ENCODE measurements around the gene SLC2A1.

The SLC2A1 gene

DNA sequence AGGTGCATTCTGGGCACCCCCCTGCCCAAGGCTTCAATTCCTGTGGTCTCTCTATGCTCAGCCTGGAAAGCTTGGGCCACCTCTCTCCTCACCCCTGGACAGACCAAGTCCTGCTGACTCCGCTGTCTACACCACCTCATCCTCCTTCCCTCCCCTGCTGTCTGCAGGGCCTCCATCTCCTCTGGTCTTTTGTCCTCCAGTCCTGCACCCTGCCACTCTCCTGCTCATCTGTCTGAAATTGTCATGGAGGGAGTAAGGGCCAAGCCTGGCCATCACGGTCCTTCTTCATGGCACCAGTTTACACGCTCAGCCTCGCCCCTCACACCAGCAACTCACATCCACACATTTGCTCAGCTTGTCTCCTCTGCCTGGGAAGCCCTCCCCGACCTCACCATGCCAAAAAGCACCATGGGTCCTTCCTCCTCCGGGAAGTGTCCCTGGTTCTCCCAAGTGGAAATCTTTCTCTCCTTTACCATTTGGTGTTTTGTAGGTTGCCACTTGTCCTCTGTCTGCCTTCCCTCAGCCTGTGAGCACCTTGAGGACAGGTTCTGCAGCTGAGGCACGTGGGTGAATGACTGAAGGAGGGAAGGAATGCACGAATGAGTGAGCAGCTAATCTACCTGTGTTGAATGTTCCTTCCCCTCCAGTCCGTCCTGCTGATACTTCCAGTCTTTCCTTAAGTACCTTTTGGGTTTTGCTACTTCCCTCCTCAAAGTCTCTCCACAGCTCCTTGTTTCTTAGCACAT is 2.1 kb upstream of the SLC2A1 start:
- no peak for DNase-seq (ENCODE audit: low read depth in 2 of 2)

DNA sequence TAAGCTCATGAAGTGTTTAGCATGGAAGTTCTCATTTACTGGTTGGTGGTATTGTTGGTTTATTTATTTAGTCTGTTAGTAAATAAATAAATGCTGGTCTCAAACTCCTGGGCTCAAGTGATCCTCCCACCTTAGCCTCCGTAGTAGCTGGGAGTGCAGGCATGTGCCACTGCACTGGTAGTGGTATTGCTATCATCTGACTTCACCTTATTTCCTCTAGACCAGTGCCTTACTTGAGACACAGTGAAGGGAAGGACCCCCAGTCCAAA is 1.4 kb upstream of the SLC2A1 start:
- DNase-seq (ENCODE audit: low read depth in 2 of 2): no peak

GRCh38 chr1:42957880-42958487 is 684 bp downstream of the SLC2A1 start:
- peak; percentile 36 to 38 for DNase-seq (ENCODE audit: low read depth in 2 of 2)

GRCh38 chr1:42957229-42957879 is 1.3 kb downstream of the SLC2A1 start:
- no peak for DNase-seq (ENCODE audit: low read depth in 2 of 2)

DNA sequence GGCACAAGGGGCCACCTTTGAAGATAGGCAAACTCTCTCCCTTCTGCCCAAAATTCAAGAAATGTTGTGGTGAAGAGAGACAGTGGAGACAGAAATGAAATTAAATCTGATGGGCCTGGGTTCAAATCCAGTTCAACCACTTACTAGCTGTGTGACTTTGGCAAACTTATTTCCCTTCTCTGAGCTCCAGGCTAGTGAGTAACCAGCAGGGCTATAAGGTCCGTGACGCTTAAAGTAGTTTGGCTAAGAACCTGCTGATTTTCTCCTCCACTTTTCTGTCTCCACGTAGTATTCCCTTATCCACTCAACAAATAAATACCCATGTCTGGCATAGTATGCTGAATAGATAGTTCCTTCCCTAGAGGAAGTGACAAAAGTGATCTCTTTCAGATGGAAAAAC is 1.9 kb downstream of the SLC2A1 start:
- no peak for DNase-seq (ENCODE audit: low read depth in 2 of 2)

DNA sequence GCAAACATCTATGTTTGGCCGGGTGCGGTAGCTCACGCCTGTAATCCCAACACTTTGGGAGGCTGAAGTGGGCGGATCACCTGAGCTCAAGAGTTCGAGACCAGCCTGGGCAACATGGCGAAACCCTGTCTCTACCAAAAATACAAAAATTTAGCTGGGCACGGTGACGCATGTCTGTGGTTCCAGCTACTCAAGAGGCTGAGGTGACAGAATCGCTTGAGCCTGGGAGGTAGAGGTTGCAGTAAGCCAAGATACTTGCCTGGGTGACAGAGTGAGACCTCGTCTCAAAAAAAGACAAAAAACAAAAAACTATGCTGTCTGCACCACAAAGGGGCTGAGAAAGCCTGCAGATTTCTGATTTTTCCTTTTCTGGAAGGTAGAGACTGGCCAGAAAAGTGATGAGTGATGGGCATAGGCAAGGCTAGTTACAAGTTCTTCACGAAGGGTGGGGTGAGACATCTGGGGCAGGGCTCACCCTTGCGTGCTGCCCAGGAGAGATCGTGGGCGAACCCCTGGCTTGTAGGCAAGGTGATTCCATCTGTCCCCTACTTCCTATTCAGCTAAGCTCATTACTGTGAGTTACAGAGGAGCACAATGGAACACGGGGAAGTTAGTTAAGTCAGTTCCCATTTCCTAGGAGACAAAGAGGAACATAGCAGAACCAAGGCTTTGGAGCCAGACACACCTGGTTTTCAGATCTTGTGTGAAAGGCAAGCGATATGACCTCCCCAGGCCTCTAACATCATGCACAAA is 3.2 kb downstream of the SLC2A1 start:
- no peak for DNase-seq (ENCODE audit: low read depth in 2 of 2)

DNA sequence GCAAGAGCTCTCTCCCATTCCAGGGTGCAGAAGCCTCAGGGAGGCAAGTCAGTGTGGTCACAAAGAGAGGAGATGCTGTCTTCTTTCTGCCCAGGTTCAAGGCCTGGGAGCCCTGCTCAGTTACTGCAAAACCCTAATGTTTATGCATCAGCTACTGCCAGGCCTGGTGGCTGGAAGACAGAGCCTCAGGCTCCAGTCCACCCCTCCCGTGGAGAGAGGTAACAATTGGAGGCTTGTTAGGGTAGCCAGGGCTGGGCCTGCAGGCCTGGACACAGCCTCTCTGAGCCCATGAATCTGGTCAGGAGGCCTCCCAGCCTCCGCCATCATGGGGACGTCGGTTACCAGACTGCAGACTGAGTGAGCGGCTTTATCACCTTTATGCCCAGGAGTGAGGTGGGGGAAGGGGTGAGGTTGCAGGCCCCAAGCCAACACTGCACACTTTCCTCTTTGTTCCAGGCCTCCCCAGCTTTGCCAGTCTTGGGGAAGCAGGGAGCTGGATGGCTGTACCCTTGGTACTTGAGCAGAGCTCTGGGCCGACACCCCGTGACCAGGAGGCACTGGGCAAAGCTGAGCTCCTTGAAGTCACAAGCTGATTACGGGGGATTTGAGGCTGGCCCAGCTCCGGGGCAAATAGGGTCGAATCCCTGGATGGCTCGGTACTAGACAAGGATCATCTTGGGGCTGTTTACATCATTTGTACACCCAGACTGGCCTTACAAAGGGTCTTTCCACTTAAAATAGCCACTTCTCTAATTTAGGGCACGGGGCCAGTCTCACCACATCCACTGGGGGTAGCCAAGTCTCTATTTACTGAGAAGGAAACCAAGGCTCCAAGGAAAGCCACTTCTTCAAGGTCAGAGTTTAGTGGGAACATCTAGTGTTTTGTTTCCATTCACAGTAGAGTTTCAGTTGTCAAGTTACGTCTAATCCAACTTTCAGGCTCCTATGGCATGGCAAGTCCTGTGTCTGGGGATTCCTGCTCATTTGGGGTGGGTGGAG is 5.2 kb downstream of the SLC2A1 start:
- no peak for DNase-seq (ENCODE audit: low read depth in 2 of 2)

DNA sequence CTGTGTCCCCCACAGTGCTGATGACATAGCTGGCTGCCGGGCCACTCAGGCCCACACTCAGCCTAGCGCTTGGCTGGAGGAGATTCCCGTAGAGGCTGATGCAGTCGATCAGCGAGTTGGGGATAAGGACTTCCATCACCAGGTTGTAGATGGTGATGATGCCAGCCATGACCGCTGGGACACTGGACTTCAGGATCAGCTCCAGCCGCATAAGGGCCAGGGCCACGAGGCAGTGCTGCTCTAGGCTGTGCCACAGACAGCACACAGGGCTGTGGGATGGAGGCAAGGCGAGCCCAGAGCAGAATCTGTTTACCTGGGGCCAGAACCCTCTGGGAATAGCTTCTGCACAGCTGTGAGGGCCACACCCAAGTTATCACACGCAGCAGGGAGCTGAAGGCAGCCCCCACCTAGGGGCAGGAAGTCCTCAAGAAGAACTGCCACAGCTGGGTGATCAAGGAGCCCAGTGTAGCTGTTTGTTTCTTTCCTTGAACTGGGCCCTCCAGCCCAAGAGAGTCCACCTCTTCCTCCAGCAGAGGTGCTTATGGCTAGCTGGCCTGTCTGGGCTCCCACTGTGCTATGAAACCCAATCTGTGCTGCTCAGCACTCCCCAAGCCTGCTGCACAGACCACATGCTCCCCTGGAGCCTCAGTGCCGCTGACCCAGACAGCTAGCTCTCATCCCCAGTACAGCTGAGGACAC is 6.2 kb downstream of the SLC2A1 start:
- DNase-seq (ENCODE audit: low read depth in 2 of 2): no peak

DNA sequence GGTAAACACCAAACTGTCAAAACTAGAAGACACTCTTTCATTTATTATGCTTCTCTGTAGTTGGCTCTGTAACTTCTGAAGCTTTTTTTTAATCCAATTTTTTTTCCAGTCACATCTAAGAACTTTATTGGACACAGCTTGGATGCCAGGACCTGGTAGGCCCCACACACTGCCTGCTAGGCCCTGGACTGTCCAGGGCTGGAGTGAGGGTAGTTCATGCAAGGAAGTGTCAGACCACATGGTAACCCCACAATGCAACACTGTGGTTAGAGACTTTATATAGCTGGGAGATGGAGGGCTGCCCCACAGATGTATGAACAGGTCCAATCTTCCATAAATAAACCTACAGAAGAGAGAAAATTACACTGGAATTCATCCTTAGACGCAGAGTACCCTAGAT is 7.1 kb downstream of the SLC2A1 start:
- no peak for DNase-seq (ENCODE audit: low read depth in 2 of 2)

DNA sequence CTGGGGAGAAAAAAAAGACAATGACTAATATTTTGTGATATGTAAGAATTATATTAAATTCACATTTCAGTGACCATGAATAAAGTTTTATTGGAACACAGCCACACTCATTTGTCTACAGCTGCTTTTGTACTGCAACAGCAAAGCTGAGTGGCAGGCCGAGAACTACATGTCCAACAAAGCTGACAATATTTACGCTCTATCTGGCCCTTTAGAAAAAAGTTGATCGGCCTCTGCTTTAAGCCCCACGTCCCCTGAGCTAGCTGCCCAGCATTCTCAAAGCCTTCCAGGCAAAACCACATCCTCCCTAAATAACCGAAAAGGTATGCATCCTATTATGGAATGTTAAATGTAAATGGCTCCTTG is 8.6 kb downstream of the SLC2A1 start:
- DNase-seq (ENCODE audit: low read depth in 2 of 2): no peak

DNA sequence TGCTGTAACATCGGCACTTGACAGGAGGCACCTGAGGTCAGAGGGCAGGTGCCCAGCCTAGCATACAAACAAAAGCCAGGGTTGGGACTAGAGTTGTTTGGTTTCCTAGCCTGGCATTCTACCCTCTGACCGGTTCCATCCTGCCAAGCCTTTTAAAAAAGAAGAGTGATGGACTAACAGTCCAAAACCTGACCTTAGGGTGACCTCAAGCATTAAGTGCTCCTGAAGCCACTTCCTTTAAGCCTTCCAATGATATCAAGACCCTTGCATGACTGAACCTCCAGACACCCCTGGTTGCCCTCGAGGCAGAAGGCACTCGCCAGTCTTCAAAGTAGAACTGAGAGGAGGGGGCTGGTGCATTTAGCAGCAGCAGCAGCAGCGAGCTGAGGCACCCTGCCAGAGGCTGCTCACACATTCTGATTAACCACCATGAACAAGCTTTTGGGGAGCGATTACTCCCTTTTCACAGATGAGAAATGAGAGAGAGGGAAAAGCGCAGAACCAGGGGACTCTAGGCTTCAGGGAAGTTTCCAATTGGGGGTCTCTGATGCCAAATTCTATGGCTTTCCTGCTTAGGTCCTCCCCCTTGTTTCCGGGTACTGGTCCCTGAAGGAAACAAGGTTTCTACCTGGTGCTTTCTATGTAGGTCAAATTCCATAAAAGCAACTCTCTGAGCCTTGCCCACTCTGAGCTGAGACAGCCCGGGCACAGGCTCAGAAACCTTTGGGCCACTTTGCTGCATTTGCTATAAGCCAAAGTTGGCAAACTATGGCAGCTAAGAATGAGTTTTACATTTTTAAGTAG is 9.2 kb downstream of the SLC2A1 start:
- DNase-seq (ENCODE audit: low read depth in 2 of 2): no peak

DNA sequence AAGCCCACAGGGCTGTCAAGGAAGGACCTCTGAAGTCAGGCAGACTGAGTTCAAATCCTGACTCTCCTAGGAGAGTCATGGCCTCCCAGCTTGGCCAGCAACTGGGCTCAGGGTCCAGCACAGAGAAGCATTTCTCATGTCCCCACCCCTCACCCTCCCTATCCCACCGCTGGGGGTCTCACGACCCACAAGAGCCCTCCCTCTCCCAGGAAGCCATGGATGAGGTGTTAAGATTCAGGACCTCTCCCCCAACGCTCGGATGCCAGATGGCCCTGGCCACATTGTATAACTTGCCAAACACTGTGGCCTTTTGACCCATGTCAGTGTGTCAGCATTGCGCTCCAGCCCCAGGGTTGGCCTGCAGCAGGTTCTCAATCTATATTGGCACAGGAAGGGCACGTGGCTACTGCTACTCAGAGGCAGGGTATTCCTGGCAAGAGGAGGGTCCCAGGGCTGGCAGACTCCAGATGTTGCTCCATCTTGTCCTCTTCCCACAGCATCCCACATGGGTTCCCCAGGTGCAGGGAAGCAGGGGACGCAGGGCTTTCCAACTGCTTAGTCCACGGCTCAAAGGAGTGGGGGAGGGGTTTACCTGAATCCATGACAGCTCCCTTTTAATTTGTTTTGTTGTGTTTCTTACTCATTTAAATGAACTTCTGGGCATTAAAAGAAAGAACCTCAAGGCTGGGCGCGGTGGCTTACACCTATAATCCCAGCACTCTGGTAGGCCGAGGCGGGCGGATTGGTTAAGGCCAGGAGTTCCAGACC is 10.5 kb downstream of the SLC2A1 start:
- DNase-seq (ENCODE audit: low read depth in 2 of 2): no peak

DNA sequence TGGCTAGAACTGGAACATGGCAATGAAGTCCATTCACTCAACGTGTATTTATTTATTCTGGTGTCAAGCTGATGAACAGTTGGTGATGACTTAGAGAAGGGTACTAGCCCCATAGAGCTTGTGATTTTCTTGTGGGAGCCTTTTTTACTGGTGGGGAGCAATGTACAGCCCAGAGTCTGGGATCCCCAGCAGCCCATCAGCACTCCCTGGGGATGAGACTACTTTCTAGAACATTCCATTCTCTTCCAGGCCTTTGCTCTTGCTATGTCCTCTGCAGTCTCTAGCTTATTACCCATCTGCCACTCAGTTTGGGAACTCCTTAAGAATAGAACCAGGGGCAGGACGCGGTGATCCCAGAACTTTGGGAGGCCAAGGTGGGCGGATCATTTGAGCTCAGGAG is 11.6 kb downstream of the SLC2A1 start:
- DNase-seq (ENCODE audit: low read depth in 2 of 2): no peak

DNA sequence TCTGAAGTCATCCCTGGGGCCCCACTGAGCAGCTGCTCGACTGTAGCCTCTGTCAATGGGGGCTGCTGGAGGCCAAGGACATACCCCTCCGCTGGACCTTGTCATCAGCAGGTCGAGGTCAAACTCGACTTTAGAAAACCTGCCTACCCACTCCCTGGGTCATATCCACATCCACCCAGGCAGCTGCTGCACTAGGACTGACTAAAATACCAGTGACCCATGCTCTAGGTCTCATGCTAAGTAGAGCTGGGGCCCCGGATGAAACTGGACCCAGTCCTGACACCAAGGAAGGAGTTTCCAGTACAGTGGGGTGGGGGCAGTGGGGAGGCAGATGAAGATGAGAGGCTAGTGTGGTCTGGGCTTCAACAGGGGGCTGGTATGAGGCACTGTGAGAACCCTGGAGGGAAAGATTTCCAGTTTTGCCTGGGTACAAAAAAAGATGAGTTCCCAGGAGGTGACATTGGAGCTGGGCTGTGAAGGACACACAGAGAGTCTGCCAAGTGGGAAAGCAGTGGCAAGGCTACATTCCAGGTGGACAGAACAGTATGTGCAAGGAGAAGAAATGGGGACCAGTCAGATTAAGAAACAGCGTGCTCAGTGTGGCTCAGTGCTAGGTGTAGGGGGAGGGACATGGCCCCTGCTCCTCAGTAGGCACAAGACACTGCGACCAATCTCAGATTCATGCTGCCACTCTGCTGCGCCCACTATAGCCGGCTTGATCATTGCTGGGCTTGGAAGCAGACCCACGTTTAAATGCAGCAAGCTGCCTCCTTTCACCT is 12.4 kb downstream of the SLC2A1 start:
- DNase-seq (ENCODE audit: low read depth in 2 of 2): no peak

GRCh38 chr1:42945164-42945563 is 13.5 kb downstream of the SLC2A1 start:
- DNase-seq (ENCODE audit: low read depth in 2 of 2): no peak

GRCh38 chr1:42944246-42944928 is 14.3 kb downstream of the SLC2A1 start:
- no peak for DNase-seq (ENCODE audit: low read depth in 2 of 2)

- no peak for DNase-seq (ENCODE audit: low read depth in 2 of 2)
Observed at GRCh38 chr1:42943728-42944127, 14.9 kb downstream of the SLC2A1 start.

DNA sequence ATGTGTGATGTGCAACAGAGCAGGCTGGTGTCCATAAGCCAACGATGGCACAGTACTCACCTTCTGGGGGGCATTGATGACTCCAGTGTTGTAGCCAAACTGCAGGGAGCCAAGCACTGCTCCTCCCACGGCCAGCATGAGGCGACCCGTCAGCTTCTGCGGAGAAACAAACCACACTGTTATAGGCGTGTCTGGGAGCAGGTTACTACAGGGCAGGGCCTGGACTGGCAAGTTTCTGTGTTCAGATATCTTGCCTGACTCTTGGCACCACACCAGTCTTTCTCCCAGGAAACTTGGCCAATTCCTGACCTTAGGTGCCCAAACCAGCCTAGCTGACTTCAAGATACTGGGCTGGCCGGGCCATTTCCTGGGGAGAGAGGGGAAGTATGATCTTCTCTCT is 15.5 kb downstream of the SLC2A1 start:
- DNase-seq (ENCODE audit: low read depth in 2 of 2): no peak

Data from activated CD8-positive, alpha-beta memory T cell treated with anti-CD3 and anti-CD28 coated beads for 4 hours (primary cell).